GM12873 (cell line): ENCODE results near the gene GEMIN4.

Source experiments
- CTCF ChIP-seq: IDR thresholded peaks from 2 replicates; pipeline ENCODE4 v1.5.1; 2012; ENCODE audit warnings: low read depth, mild to moderate bottlenecking, moderate library complexity, low read length, control low read depth; ENCODE audit not compliant: insufficient read depth; ENCODE audit errors: missing control alignments

The GEMIN4 gene

GRCh38 chr17:733743-734142 is 18.3 kb downstream of the GEMIN4 start:
- TF ChIP-seq CTCF: no peak

DNA sequence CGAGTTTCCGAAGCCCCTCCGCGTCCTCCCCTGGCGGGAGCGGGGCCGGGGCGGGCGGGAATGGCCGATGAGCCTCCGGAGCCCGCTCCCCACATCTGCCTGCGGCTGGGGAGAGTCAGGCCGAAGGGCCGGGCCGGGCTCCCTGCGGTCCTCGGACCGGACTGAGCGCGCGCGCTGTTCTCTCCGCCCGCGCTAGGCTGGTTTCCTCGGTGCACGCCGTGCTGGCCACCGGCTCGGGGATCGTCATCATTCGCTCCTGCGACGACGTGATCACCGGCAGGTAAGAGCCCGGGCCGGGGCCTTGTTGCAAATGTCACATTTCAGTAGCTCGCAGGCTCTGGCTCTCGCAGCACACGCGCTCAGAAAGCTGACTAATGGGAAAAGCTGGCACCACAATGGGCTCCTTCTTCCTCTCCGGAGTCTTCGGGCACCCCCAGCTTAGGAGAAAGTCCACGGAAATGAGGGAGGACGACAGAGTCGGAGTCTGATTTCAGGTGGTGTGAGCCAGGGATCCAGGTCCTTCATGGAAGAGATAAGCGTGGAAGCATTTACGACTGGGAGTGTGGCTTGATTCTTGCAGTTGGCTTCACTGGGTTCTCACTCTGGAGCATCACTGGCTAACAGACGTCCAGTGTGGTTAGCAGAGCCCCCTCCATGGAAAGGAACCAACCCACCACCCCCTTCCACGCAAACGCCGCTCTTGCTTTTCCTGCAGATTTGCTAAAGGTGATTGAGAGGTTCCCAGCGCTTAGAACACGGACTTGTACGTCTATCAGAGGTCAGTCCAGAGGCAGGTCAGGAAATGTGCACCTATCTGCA is 19.0 kb downstream of the GEMIN4 start:
- TF ChIP-seq CTCF: no peak

DNA sequence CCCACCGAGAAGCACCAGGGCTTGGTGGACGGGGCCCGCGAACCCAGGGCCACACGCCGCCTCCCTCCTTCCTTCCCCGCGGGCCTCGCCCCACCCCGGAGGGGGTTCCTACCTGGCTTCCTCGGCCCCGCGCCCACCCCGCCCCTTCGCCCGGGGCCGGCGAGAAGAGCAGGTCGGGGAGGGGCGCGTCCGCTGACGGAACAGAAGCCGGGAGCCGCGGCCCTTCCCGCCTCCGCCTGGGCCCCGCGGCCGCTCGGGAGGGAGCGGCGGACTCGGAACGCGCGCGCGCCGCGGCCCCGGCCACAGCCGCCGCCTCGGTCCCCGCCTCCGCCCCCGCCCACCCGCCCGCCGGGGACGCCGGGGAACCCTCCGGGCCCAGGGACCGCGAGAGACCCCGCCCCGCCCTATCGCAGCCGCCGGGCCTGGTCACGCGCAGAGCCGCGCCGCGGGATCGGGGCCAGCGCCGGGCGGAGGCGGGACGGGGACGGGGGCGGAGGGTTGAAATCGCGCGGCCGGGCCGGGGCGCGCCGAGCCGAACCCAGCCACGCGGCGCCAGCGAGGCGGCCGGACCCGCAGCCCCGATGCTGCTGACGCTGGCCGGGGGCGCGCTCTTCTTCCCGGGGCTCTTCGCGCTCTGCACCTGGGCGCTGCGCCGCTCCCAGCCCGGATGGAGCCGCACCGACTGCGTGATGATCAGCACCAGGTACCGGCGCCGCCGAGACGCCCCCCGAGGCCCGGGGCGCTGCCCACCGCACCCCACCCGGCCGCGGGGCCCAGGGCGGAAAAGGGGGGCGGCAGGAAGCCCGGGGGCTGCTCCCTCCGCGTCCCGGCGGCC is 19.8 kb downstream of the GEMIN4 start, which contains the start of gene TLCD3A:
Gene TLCD3A, plus strand, starts transcription at position 530 of the 835 bp plus-strand sequence. Its CDS starts 52 bp downstream, at position 582.
- no peak for TF ChIP-seq CTCF

DNA sequence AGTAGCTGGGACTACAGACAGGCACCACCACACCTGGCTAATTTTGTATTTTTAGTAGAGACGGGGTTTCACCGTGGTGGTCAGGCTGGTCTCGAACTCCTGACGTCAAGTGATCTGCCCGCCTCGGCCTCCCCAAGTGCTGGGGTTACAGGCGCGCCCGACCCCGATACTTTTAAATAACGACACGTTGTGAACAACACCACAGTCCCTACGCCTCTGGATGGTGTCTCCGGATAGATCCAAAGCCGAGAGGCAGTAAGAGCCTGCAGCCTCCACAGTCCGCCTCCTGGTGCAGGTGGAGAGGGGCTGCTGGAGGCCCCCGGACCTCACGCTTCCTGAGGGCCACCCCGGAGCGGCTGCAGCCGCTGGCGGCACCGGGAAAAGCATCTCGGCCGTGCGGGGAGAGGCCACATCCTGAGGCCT is 20.4 kb downstream of the GEMIN4 start:
- TF ChIP-seq CTCF: no peak

- no peak for TF ChIP-seq CTCF
These were observed 23.2 kb downstream of the GEMIN4 start for GRCh38 chr17:728911-729310.

DNA sequence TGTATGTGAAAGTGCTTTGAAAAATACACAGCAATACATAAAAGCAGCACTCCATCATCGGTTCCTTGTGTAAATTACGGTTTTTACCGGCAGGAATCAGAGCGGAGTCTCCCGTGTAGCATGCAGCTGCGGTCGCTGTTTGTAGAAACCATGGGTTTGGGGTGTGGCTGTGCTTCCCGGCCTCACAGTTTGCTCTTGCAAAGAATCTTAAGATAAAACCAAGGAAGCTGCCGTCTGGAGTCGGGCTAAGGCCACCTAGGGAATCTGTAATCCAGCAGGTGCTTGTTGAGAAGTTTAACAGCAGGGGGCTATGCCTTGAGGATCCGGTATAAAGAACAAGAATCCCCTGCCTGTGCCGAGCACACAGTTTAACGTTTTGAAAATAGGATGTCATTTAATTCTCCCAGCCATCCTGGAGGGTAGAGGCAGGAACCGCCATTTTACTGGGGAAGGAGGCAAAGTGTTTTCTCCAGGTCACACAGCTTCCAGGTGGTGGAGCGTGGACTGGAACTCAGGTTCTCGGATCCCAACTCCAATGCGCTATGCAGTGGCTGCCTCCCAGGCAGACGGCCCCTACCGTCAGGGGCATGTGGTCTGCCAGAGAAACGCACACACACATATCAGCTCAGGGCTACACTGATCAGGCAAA is 25.7 kb downstream of the GEMIN4 start:
- TF ChIP-seq CTCF: no peak

DNA sequence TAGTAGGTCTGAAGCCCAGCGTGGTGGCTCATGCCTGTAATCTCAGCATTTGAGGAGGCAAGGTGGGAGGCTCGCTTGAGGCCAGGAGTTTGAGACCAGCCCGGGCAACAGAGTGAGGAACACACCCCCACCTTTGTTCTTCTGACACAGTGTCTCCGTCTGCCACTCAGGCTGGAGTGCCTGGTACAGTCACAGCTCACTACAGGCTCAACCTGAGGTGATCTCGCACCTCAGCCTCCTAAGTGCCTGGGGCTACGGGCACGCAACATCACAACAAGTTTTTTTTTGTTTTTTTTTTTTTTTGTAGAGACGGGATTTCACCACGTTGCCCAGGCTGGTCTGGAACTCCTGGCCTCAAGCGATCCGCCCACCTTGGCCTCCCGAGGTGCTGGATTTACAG is 26.3 kb downstream of the GEMIN4 start:
- no peak for TF ChIP-seq CTCF
